GM15510 (cell line): ENCODE measurements around the gene LGALS1.
A peak's percentile ranks its signal among the peaks of the same experiment; 100 is the strongest.

Source experiments
- POLR2A ChIP-seq: IDR thresholded peaks from 3 replicates; pipeline ENCODE4 v1.6.1; 2011; ENCODE audit warnings: borderline replicate concordance; ENCODE audit not compliant: insufficient read length; ENCODE audit errors: extremely low read depth

The LGALS1 gene

DNA sequence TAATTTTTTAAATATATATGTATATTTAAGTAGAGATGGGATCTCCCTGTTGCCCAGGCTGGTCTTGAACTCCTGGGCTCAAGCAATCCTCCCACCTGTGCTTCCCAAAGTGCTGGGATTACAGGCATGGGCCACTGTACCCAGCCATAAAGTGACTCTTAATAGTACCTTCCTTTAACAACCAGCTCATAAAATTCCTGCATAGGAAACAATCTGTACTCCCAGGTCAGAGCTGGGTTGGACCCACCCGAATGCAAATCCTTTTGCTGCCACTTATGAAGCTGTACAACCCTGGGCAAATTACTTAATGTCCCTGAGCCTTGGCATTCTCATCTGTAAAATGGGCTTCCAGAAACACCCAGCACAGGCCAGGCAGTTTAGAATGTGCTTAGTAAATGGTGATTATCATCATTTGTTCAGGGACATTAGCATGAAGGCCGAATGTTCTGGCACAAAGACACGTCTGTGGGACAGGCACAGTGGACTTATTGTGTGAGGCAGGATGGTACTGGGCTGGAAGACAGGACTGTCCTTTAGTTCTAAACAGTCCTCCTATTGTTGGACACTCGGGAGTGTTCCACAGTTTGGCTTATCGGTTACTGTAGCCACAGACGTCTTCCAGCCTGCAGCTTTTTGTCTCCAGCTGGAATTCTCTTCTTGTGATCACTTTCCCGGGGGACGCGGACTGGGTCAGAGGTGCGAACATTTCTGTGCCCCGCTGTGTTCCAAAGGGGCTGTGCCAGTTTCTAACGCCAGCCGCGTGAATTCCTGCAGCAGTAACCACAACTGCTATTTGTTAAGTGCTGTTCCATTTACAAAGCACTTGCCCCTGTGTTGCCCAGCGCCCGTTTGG, 11.0 kb upstream of the LGALS1 start:
- no peak for TF ChIP-seq POLR2A

DNA sequence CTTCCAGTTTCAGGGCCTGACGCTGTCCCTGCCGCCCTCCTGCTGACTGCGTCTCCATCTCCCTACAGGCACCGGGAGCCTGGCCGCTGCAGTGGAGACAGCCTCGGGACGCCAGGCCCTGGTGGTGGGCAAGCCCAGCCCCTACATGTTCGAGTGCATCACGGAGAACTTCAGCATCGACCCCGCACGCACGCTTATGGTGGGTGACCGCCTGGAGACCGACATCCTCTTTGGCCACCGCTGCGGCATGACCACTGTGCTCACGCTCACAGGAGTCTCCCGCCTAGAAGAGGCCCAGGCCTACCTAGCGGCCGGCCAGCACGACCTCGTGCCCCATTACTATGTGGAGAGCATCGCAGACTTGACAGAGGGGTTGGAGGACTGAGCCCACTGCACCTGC, 9.9 kb upstream of the LGALS1 start:
- no peak for TF ChIP-seq POLR2A

DNA sequence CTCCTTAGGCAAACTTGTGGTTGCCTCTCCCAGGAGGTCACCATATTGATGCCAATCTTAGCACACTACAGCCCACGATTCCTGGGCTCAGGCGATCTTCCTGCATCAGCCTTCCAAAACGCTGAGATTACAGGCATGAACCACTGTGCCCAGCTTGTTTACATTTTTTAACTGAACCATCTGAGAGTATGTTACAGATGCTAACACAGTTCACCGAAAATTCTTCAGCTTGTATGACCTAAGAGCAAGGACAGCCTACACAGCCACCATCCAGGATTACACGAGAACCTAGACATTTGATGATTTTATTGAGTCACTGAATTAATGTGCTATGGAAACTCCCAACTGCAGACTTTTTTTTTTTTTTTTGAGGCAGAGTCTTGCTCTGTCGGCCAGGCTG, 5.8 kb upstream of the LGALS1 start:
- TF ChIP-seq POLR2A: no peak

DNA sequence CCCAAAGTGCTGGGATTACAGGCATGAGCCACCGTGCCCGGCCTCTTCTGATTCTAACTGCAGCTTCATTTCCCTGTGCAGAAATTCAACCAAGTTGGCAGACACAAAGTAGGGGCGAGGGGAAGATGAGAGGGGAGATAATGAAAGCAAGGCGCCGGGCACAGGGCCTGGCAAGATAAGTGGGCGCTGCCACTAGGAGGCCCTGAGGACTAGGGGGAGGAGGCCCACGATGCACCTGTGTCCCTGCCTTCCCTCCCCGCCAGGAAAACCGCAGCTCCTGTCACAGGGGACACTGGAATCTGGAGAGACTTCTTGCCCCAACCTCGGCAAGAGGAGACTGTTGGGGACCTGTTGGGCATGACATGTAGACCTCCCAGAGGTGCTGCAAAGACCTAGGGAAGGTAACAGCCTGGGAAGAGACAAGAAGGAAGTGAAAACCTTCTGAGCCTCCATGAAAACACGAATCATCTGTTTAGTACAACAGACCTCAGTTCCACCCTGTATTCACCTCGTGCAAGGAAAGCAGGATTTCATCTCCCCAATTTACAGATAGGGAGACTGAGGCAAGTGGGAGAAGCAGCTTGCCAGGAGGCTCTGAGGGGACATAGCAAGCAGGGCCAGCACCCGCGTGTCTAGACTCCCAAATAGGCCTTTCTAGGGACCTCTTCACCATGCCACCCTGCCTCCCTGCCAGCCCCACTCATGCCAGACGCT, 3.1 kb upstream of the LGALS1 start:
- no peak for TF ChIP-seq POLR2A

DNA sequence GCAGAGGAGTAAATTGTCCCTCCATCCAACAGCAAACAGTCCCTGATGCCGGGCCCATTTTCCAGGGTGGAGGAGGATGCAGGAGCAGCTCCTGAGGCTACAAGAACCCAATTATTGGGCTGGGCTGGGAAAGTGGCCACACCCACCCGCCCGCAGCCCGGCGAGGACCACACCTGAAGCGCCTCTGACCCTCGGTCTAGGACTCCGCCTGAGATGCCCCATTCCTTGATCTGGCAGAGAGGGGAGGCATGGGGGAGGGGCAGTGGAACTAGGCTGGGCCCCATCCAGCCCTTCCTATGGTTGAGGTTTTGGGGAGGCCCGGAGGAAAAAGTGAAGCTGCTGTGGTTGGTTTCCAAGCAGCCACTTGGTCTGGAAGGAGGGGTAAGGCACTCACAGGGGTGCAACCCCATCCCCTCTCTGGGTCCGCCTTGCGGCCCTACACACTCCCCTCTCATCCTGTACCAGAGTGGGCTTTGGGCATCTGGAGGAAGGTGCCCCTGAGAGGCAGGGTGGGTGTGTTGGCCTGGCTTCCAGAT, 2.4 kb upstream of the LGALS1 start:
- TF ChIP-seq POLR2A: no peak

DNA sequence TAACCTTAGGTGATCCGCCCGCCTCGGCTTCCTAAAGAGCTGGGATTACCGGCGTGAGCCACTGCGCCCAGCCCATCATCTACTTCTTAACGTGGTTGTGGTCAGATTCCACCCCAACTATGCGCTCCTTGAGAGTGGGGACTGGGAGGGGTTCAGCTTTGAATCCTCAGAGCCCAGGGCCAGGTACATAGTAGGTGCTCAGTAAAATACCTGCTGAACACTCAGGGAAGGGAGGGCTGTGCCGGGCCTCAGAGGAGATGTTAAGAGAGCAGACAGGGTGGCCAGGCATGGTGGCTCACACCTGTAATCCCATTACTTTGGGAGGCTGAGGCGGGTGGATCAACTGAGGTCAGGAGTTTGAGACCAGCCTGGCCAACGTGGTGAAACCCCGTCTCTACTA, 1.2 kb upstream of the LGALS1 start:
- no peak for TF ChIP-seq POLR2A

DNA sequence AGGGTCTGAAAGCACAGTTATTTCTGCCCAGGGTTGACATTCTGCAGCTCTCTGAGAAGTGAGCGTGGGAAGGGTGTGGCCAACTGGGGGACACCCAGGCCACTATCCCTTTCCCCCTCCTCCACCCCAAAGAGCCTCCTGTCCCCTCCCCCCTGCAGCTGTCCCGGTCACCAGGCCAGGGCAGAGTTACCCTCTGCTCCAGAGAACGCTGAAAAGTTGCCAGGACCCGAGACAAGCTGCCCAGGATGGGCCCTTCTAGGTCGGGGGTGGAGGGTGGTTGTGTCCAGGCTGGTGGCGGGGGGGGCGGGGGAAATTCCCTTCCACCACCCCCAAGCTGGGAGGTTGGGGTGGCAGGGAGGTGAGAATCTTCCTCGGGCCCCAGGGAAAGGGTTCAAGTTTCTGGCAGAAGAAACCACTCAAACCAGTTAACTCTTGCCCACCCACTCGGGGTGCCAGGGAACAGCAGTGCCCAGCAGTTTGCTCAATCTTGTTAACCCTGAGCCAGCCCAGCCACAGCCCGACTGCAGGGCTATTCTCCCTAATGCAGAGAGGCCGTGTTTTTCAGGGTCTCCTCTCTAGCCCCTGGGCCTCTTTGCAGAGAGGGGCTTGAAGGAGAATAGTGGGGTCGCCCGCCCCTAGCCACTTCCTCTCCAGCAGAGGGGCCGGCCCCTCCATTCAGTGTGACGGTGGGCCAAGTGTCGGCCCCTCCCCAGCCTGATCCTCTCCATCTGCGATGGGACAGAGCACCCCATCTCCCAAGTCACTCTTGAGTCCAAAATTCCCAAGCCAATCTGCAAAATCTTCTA, 697 bp downstream of the LGALS1 start:
- TF ChIP-seq POLR2A: no peak

DNA sequence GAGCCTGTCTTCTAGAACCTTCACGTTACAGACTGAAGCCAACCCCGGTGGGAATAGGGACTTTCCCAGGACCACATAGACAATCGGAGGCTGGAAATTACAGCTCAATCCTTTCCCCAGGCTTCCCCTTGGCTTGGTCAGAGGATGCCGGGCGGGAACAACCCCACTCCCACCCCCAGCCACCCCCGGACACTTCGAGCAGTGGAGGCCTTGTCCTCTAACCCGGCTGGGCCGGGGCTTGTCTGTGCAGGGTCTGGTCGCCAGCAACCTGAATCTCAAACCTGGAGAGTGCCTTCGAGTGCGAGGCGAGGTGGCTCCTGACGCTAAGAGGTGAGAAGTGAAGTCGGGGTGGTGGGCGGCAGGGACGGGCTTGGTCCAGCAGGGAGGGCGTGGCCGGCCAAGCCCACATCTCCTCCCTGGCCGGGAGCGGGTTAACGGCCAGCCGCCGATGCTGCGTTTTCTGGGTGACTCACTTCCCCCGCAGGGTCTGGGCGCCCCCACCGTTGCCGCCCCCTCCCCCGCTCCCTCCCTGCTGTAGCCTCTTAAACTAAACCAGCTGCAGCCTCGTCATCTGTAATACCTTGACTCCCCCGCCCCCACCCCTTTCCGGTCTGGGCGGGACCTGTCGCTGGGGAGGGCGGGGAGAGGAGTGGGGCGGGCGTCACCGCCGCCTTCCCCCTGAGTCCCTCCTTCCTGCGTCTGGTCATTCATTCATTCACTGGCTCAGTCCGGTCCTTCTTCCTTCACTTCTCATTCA, 1.5 kb downstream of the LGALS1 start:
- peak; percentile 32 for TF ChIP-seq POLR2A

DNA sequence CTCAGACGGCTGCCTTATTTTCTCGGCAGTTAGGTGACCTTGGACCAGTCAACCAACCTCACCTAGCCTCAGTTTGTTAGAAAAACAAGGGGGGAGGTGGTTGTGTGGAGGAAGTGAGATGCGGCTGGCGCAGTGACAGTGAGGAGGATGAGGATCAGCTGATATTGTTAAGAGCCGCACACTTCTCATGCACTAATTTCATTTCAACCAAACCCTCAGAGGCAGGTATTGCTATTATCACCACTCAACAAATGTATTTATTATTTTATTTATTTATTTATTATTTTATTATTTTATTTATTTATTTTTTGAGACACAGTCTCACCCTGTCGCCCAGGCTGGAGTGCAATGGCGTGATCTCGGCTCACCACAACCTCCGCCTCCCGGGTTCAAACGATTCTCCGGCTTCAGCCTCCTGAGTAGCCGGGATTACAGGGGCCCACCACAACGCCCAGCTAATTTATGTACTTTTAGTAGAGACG, 2.1 kb downstream of the LGALS1 start:
- no peak for TF ChIP-seq POLR2A

DNA sequence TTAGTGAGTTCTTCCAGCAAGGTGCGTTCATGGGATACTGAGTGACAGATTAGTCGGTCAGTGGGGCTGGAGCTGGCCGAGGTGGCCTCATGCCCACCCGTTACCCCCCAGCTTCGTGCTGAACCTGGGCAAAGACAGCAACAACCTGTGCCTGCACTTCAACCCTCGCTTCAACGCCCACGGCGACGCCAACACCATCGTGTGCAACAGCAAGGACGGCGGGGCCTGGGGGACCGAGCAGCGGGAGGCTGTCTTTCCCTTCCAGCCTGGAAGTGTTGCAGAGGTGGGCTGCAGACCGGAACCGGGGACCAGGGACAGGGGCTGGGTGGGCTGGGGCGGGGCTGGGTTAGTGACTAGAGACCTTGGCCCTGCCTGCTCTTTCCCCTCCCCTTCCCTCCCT, 2.9 kb downstream of the LGALS1 start:
- TF ChIP-seq POLR2A: no peak

DNA sequence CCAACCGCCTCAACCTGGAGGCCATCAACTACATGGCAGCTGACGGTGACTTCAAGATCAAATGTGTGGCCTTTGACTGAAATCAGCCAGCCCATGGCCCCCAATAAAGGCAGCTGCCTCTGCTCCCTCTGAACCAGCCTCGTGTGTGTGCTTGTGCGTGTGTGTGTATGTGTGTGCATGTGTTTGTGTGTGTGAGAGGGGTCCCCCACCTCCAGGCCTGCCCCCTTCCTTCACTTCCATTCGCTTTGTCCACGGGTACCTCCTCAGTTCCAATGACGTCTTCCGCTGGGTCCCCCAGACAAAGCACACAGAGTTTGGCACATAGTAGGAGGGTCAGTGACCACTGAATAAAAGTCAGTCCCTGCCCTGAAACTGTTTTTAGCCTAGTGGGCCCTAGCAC, 4.2 kb downstream of the LGALS1 start:
- no peak for TF ChIP-seq POLR2A

DNA sequence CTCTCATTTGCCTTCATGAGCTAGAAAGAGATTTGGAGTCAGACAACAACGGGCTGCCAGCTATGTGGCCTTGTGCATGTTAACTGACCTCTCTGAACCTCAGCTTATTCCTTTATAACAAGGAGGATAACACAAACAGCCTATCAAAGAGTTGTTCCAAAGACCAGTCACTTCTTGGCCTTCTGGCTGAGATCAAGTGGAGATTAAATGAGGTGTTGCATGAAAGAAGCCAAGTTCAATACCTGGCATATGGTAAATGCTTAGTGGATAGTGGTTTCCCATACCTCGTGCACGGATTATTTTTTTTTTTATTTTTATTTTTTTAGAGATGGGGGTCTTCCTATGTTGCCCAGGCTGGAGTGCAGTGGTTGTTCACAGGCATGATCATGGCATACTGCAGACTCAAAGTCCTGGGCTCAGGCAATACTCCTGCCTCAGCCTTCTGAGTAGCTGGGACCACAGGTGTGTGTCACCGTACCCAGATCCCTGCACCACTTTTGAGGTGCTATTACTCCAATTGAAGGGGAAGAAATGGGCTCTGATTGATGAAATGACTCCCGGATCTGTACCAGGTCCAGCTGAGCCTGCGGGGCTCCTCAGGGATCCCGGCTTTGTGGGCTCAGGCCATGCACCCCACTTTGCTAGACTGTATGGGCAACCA, 4.9 kb downstream of the LGALS1 start:
- no peak for TF ChIP-seq POLR2A

DNA sequence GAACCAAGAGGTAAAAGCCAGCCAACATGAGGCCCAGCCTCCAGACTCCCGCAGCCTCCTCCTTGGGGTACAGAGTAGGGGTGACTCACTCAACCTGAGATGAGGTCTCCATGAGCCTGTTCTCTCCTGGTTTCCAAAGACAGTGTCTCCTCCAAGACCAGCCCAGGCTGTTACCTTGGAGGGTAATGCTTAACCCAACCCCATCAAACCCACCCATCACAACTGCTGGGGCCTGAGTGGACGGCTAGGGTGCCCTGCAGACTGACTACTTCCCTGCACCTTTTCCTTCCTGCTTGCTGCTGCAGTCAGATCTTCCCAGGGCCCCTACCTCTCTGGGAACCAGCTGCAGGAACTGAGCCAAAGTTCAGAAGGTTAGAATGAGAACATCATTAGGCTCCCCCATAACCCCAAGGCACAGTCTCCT, 5.6 kb downstream of the LGALS1 start:
- TF ChIP-seq POLR2A: no peak
